Dendritic cell treated with granulocyte-macrophage colony-stimulating factor and Interleukin-4, amounts not matched to agents 40 ng/mL and 50 ng/mL, for 4 days (primary cell): ENCODE measurements around the gene HOXA13.

Source experiments
- H3K27ac Mint-ChIP-seq: one replicate; pipeline ENCODE4 v1.8.0; 2022; ENCODE audit warnings: mild to moderate bottlenecking, mixed read lengths
- H3K27me3 Mint-ChIP-seq: one replicate; pipeline ENCODE4 v1.8.0; 2022; ENCODE audit warnings: mild to moderate bottlenecking, mixed read lengths
- H3K36me3 Mint-ChIP-seq: one replicate; pipeline ENCODE4 v1.8.0; 2022; ENCODE audit warnings: low read depth, mixed read lengths
- H3K4me1 Mint-ChIP-seq: one replicate; pipeline ENCODE4 v1.8.0; 2022; ENCODE audit warnings: low read depth, mixed read lengths
- H3K4me3 Mint-ChIP-seq: one replicate; pipeline ENCODE4 v1.8.0; 2022; ENCODE audit warnings: mild to moderate bottlenecking, moderate library complexity, mixed read lengths
- H3K9me3 Mint-ChIP-seq: one replicate; pipeline ENCODE4 v1.8.0; 2022; ENCODE audit warnings: mixed read lengths
- intact Hi-C: fragments of 100-400 bp; cut with micrococcal nuclease; formaldehyde crosslinking; loops from one replicate; pipeline ENCODE4 v1.15.0; 2022

The HOXA13 gene

GRCh38 chr7:27199849-27200760, at the start of gene HOXA13:
HOXA13 (minus strand) TSS chr7:27200091; CDS start chr7:27200077, 14 bp downstream.
- no peaks in the 10 kb centered on the region for H3K9me3 Mint-ChIP-seq
- peaks cover 62% of the 10 kb centered on the region for H3K4me1 Mint-ChIP-seq
- H3K36me3 Mint-ChIP-seq, result no peaks in the 10 kb centered on the region
- H3K27ac Mint-ChIP-seq, result no peak within 1 kb of the TSS
- H3K4me3 Mint-ChIP-seq, result peak within 1 kb of the TSS; percentile 80
- intact Hi-C loops, result loop anchor here (5.0 kb wide), 2 partner anchors 572 to 822 kb away; no protein-coding TSS in a partner anchor
- peaks cover 82% of the 10 kb centered on the region for H3K27me3 Mint-ChIP-seq

DNA sequence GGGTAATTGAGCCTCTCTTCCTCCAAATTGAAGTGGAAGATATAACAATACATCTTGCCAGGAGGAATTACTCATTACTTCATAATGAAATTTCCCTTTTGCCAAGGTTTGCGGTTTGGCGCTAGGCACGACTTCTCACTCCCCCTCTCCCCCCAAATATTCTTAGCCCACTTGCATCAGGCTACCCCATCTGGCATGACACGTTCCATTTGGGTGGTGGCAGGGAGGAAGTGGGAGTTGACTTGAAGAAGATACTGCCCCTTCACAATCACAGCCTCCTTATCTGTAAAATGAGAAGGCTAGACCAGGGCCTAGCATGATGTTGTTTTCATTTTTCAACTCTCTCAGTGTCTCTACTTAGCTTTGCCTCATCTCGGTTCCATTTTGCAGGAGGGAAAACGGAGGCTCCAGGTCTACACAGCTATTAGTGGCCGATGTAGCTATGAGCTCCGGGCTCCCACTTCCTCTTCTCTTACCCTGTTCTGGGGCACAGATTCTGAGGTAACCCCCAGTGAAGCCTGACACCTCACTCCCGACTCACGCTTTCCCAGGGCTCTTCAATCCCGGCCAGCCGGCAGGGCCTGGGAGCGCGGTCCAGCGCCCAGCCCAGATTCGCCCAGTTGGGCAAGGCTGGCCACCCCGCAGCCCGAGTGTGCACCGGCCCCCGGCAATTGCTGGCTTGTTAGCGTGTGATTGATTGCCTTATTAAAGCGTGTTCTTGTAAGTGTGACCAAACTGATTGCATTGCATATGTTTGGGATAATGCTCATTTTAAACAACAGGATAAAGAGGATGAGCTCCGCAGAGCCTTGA, 49.2 kb upstream of the HOXA13 start:
- intact Hi-C loops, result loop anchor here (5.0 kb wide), 1 partner anchor 37 kb away; no protein-coding TSS in a partner anchor
- Mint-ChIP-seq H3K4me1 (peaks cover 50% of the 10 kb centered on the region), H3K9me3 (no peaks in the 10 kb centered on the region), H3K4me3 (no peak overlapping the region), H3K27ac (no peak overlapping the region), H3K27me3 (peaks cover 100% of the 10 kb centered on the region), H3K36me3 (no peaks in the 10 kb centered on the region)

GRCh38 chr7:27248427-27248806, 48.5 kb upstream of the HOXA13 start:
- peaks cover 100% of the 10 kb centered on the region for H3K27me3 Mint-ChIP-seq
- peaks cover 54% of the 10 kb centered on the region for H3K4me1 Mint-ChIP-seq
- no peaks in the 10 kb centered on the region for H3K9me3 Mint-ChIP-seq
- no peaks in the 10 kb centered on the region for H3K36me3 Mint-ChIP-seq
- intact Hi-C loops, result loop anchor here (5.0 kb wide), 1 partner anchor 36 kb away; no protein-coding TSS in a partner anchor
- H3K4me3 Mint-ChIP-seq, result no peak overlapping the region
- H3K27ac Mint-ChIP-seq, result no peak overlapping the region

DNA sequence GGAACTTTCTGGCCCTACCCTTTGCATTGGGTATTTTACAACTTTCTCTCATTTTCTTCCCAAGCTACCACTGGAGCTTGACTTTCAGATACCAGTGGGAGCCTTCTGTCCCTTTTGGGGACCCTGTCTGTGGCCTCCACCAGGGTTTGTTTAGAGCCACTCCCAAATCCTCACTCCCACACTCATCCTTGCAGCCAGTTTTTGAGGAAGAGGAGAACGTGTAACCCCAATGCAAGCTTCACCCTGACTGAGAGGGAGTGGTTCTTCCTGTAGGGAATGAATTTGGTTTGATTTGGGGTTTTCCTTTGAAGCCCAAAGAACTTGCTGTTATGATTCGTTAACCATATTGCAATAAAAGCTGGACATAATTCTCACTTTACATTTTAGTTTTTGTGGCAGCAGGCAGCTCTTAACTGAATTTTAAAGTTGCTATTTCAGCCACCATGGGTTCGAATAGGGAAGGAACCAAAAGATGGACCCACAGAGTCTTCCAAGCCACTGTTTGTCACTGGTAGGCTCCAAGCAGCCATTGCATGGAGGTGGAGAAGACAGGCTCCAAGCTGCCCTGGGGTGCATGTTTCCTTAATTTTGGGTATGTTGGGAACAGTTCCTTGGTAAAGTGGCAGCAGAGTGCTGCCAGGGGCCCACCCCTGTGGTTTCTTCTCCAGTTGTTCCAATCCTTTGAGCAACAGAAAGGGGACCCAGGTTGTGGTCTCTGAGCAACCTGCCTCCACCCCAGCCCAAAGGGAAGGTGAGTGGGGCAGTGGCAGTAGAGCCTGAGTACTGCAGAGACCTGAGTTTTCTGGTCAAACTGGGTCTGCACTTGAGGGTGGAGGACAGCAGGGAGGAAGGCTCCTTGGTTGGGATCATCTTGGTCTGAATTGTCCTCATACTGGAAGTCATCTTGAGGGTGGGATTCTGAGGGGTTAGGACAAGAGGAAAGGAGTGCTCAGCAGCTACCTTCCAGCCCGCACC, 47.8 kb upstream of the HOXA13 start:
- H3K27ac Mint-ChIP-seq, result no peak overlapping the region

GRCh38 chr7:27247000-27247399, 47.1 kb upstream of the HOXA13 start:
- peaks cover 99% of the 10 kb centered on the region for H3K27me3 Mint-ChIP-seq
- intact Hi-C loops, result loop anchor here (5.0 kb wide), 1 partner anchor 35 kb away; no protein-coding TSS in a partner anchor
- H3K9me3 Mint-ChIP-seq, result no peaks in the 10 kb centered on the region
- no peaks in the 10 kb centered on the region for H3K36me3 Mint-ChIP-seq
- H3K27ac Mint-ChIP-seq, result no peak overlapping the region
- H3K4me1 Mint-ChIP-seq, result peaks cover 54% of the 10 kb centered on the region
- H3K4me3 Mint-ChIP-seq, result no peak overlapping the region

More for the DNA sequence above, 47.8 kb upstream of the HOXA13 start:
- Mint-ChIP-seq H3K9me3 (no peaks in the 10 kb centered on the region), H3K4me3 (no peak overlapping the region), H3K27me3 (peaks cover 99% of the 10 kb centered on the region), H3K4me1 (peaks cover 56% of the 10 kb centered on the region), H3K36me3 (no peaks in the 10 kb centered on the region)
- intact Hi-C loops, result loop anchor here (5.0 kb wide), 1 partner anchor 35 kb away; no protein-coding TSS in a partner anchor

DNA sequence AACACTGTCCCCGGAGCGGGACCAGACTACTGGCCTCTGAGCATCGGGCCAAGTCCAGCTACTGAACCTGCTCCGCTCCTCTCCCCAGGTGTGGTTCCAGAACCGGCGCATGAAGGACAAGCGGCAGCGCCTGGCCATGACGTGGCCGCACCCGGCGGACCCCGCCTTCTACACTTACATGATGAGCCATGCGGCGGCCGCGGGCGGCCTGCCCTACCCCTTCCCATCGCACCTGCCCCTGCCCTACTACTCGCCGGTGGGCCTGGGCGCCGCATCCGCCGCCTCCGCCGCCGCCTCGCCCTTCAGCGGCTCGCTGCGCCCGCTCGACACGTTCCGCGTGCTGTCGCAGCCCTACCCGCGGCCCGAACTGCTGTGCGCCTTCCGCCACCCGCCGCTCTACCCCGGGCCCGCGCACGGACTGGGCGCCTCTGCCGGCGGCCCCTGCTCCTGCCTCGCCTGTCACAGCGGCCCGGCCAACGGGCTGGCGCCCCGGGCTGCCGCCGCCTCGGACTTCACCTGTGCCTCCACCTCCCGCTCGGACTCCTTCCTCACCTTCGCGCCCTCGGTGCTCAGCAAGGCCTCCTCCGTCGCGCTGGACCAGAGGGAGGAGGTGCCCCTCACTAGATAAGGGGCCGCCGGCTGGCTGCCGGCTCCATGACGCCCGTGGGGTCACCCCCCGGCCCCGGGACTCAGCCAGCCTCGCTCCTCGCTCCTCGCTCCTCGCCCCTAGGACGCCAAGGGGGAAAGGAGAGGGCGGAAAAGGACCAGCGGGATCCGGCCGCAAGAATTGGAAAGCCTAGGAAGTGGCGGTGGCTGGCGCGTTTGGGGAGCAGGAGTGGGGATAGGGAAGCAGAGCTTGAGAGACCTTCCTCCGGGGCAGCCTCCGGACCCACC, 46.2 kb upstream of the HOXA13 start:
- Mint-ChIP-seq H3K9me3 (no peaks in the 10 kb centered on the region), H3K36me3 (no peaks in the 10 kb centered on the region), H3K4me1 (peaks cover 52% of the 10 kb centered on the region), H3K4me3 (peak overlapping the region; percentile 43), H3K27ac (no peak overlapping the region), H3K27me3 (peaks cover 98% of the 10 kb centered on the region)
- intact Hi-C loops, result loop anchor here (5.0 kb wide), 1 partner anchor 34 kb away; no protein-coding TSS in a partner anchor

DNA sequence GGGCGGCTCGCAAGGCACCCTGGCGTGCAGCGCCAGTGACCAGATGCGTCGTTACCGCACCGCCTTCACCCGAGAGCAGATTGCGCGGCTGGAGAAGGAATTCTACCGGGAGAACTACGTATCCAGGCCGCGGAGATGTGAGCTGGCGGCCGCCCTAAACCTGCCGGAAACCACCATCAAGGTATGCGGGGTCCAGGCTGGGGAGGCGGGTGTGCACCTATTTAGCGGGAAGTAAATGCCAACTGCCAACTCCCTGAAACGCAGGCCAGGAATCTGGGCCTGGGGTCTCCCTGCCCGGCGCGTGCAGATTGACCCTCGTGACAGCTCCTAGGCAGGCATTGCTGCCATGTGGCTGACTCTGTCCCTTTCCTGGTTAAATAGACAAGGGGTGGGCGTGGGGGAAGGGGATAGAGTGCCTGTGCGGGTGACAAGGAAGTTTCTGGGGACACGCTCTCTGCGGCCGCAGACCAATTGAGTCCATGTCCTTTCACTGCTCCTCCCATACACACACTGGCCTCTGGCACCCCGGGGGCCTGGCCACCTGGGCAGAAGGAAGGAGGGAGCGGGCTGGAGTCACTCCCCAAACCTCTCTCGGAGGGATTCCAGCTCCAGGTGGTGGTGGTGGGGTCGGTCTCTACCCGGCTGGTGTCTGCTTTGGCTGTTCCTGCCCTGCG, 45.4 kb upstream of the HOXA13 start:
- no peaks in the 10 kb centered on the region for H3K36me3 Mint-ChIP-seq
- no peaks in the 10 kb centered on the region for H3K9me3 Mint-ChIP-seq
- no peak overlapping the region for H3K4me3 Mint-ChIP-seq
- H3K4me1 Mint-ChIP-seq, result peaks cover 54% of the 10 kb centered on the region
- H3K27ac Mint-ChIP-seq, result no peak overlapping the region
- intact Hi-C loops, result loop anchor here (5.0 kb wide), 1 partner anchor 33 kb away; no protein-coding TSS in a partner anchor
- peaks cover 98% of the 10 kb centered on the region for H3K27me3 Mint-ChIP-seq

GRCh38 chr7:27244488-27245123, 44.7 kb upstream of the HOXA13 start:
- intact Hi-C loops, result loop anchor here (5.0 kb wide), 1 partner anchor 32 kb away; no protein-coding TSS in a partner anchor
- no peaks in the 10 kb centered on the region for H3K36me3 Mint-ChIP-seq
- no peak overlapping the region for H3K27ac Mint-ChIP-seq
- peaks cover 55% of the 10 kb centered on the region for H3K4me1 Mint-ChIP-seq
- H3K9me3 Mint-ChIP-seq, result no peaks in the 10 kb centered on the region
- no peak overlapping the region for H3K4me3 Mint-ChIP-seq
- peaks cover 98% of the 10 kb centered on the region for H3K27me3 Mint-ChIP-seq

- H3K36me3 Mint-ChIP-seq, result no peaks in the 10 kb centered on the region
- intact Hi-C loops, result no loop called here
- H3K27ac Mint-ChIP-seq, result no peak overlapping the region
- peaks cover 96% of the 10 kb centered on the region for H3K27me3 Mint-ChIP-seq
- no peak overlapping the region for H3K4me3 Mint-ChIP-seq
- H3K9me3 Mint-ChIP-seq, result no peaks in the 10 kb centered on the region
- peaks cover 54% of the 10 kb centered on the region for H3K4me1 Mint-ChIP-seq
Measured at GRCh38 chr7:27243340-27244163, 43.7 kb upstream of the HOXA13 start.

DNA sequence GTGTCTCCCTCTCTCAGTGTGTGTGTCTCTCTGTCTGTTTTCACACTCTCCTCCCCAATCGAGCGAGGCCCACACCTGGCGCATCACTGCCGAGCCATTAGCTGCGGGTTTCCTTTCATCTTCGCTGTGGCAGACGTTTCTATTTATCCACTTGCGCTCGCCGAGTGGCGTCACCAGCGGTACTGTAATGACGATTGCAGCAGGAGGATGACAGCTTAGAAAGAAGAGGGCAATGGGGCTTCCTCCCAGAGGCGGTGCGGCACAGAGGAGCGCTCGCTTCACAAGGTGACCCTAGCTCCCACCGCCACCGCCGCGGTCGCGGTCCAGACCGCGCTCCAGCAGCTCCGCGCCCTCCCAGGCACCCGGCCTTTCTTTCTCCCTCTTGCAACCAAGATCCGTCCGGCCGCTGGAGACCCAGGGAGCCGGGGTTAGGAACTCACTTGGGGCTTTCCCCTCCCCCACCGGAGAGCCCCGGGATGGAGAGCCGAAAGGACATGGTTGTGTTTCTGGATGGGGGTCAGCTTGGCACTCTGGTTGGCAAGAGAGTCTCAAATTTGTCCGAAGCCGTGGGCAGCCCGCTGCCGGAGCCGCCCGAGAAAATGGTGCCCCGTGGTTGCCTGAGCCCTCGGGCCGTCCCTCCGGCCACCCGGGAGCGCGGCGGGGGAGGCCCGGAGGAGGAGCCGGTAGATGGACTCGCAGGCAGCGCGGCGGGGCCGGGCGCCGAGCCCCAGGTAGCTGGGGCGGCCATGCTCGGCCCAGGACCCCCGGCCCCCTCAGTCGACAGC, 42.9 kb upstream of the HOXA13 start, which contains the start of gene EVX1:
Gene EVX1 (plus strand): TSS at position 248 of the 785 bp plus-strand sequence. CDS start 229 bp downstream, at position 477.
- Mint-ChIP-seq H3K27ac (no peak within 1 kb of the TSS), H3K9me3 (no peaks in the 10 kb centered on the region), H3K27me3 (peaks cover 96% of the 10 kb centered on the region), H3K4me3 (no peak within 1 kb of the TSS), H3K36me3 (no peaks in the 10 kb centered on the region), H3K4me1 (peaks cover 54% of the 10 kb centered on the region)
- intact Hi-C loops, result no loop called here
